IMR-90 (cell line): ENCODE data around the gene C8B. TPM values are rescaled to one million over a fixed set of nuclear protein-coding genes. Genes with fewer than 3 reads are reported as not detected.

Experiments
- ATAC-seq: fragments of 200-7000 bp; cut with Tn5 transposase; 2 replicates; pipeline ENCODE4 v1.9.1; 2020; ENCODE audit warnings: low read depth, mild to moderate bottlenecking, moderate library complexity
- BruUV-seq: library from RNA; stranded (reverse); fragments of 400-500 nt; replicated peaks from 2 replicates; lab custom pipeline; 2021; lab: Mats Ljungman, UMichigan
- CTCF ChIA-PET: fragments of 300-600 bp; formaldehyde crosslinking; extraction: SDS; loops from one replicate; lab custom pipeline; 2021; ENCODE audit warnings: antibody characterized with exemption; lab: Yijun Ruan, JAX
- POLR2A ChIA-PET: fragments of 300-600 bp; sonication (Branson Sonifier 250); formaldehyde crosslinking; loops from one replicate; lab custom pipeline; 2022; ENCODE audit warnings: antibody characterized with exemption; ENCODE audit not compliant: unreplicated experiment; lab: Charles Lee
- DNase-seq: peaks from one replicate; pipeline ENCODE4 v3.0.0; 2013
- H2AFZ ChIP-seq: replicated peaks from 2 replicates; pipeline ENCODE3; 2013; ENCODE audit warnings: low read length, mild to moderate bottlenecking; ENCODE audit not compliant: poor library complexity
- H2AK5ac ChIP-seq: 2 replicates; pipeline ENCODE4 v1.6.1; 2013; ENCODE audit warnings: low read depth, low read length, inconsistent platforms
- H2AK9ac ChIP-seq: replicated peaks from 2 replicates; pipeline ENCODE3; 2013; ENCODE audit warnings: mild to moderate bottlenecking, low read depth, low read length, moderate library complexity; ENCODE audit not compliant: poor library complexity
- H2BK120ac ChIP-seq: 2 replicates; pipeline ENCODE4 v1.6.1; 2013; ENCODE audit warnings: low read depth, low read length, inconsistent platforms
- H2BK15ac ChIP-seq: 3 replicates; pipeline ENCODE4 v1.6.1; 2013; ENCODE audit warnings: low read depth, low read length, inconsistent platforms
- H2BK20ac ChIP-seq: 2 replicates; pipeline ENCODE4 v1.6.1; 2013; ENCODE audit warnings: low read depth, mild to moderate bottlenecking, inconsistent platforms, low read length, moderate library complexity
- H2BK5ac ChIP-seq: 2 replicates; pipeline ENCODE4 v1.6.1; 2013; ENCODE audit warnings: mild to moderate bottlenecking, low read depth, low read length, inconsistent platforms; ENCODE audit not compliant: poor library complexity, severe bottlenecking
- H3K14ac ChIP-seq: replicated peaks from 2 replicates; pipeline ENCODE4 v1.6.1; 2013; ENCODE audit warnings: low read depth, low read length, inconsistent platforms
- H3K18ac ChIP-seq: 2 replicates; pipeline ENCODE4 v1.6.1; 2013; ENCODE audit warnings: low read depth, low read length, control low read depth
- H3K23ac ChIP-seq: 2 replicates; pipeline ENCODE4 v1.6.1; 2013; ENCODE audit warnings: low read depth, low read length, inconsistent platforms
- H3K27ac ChIP-seq: 2 replicates; pipeline ENCODE4 v1.5.1; 2013; ENCODE audit warnings: mild to moderate bottlenecking, control low read depth, low read length; ENCODE audit not compliant: insufficient read depth
- H3K27me3 ChIP-seq: 2 replicates; pipeline ENCODE4 v1.6.1; 2013; ENCODE audit warnings: low read length; ENCODE audit not compliant: control insufficient read depth, insufficient read depth
- H3K36me3 ChIP-seq: 2 replicates; pipeline ENCODE4 v1.6.1; 2013; ENCODE audit warnings: low read length, mixed read lengths; ENCODE audit not compliant: control insufficient read depth, insufficient read depth
- H3K4ac ChIP-seq: 2 replicates; pipeline ENCODE4 v1.6.1; 2013; ENCODE audit warnings: low read depth, low read length, inconsistent platforms
- H3K4me1 ChIP-seq: 2 replicates; pipeline ENCODE4 v1.6.1; 2013; ENCODE audit warnings: low read length, mixed read lengths; ENCODE audit not compliant: control insufficient read depth, insufficient read depth
- H3K4me2 ChIP-seq: 2 replicates; pipeline ENCODE4 v1.6.1; 2013; ENCODE audit warnings: low read depth, mild to moderate bottlenecking, control low read depth, low read length, moderate library complexity
- H3K4me3 ChIP-seq: 2 replicates; pipeline ENCODE4 v1.5.1; 2013; ENCODE audit warnings: low read depth, mild to moderate bottlenecking, control low read depth, low read length, moderate library complexity; ENCODE audit not compliant: insufficient read depth
- H3K56ac ChIP-seq: 2 replicates; pipeline ENCODE4 v1.6.1; 2013; ENCODE audit warnings: low read length, inconsistent platforms; ENCODE audit not compliant: insufficient read depth; ENCODE audit errors: extremely low read depth
- H3K79me1 ChIP-seq, 2 experiments: 2 replicates each; pipeline ENCODE4 v1.6.1; 2013; ENCODE audit warnings: low read length in 2 of 2, inconsistent platforms in 1 of 2, low read depth in 1 of 2
- H3K9ac ChIP-seq: 2 replicates; pipeline ENCODE4 v1.6.1; 2013; ENCODE audit warnings: low read depth, low read length, control low read depth
- H3K9me1 ChIP-seq: 2 replicates; pipeline ENCODE4 v1.6.1; 2013; ENCODE audit warnings: low read length, inconsistent platforms; ENCODE audit not compliant: insufficient read depth
- H3K9me3 ChIP-seq: 2 replicates; pipeline ENCODE4 v1.6.1; 2013; ENCODE audit warnings: low read length; ENCODE audit not compliant: control insufficient read depth, insufficient read depth
- H4K20me1 ChIP-seq: 2 replicates; pipeline ENCODE4 v1.6.1; 2013; ENCODE audit warnings: low read length, inconsistent platforms; ENCODE audit not compliant: insufficient read depth
- H4K5ac ChIP-seq: 2 replicates; pipeline ENCODE4 v1.6.1; 2013; ENCODE audit warnings: mild to moderate bottlenecking, low read depth, low read length, control low read depth
- H4K8ac ChIP-seq, 2 experiments: 2 replicates each; pipeline ENCODE4 v1.6.1; 2013; ENCODE audit warnings: low read depth in 2 of 2, low read length in 2 of 2, control low read depth in 1 of 2, inconsistent platforms in 1 of 2
- H4K91ac ChIP-seq: 2 replicates; pipeline ENCODE4 v1.6.1; 2013; ENCODE audit warnings: low read depth, low read length, inconsistent platforms; ENCODE audit not compliant: insufficient read depth
- BHLHE40 ChIP-seq: fragments of 150-350 bp; IDR thresholded peaks from 2 replicates; pipeline ENCODE4 v1.6.1; 2016; ENCODE audit warnings: mild to moderate bottlenecking, low read depth, low read length
- CEBPB ChIP-seq: IDR thresholded peaks from 2 replicates; pipeline ENCODE4 v1.6.1; 2012; ENCODE audit warnings: low read depth, low read length, improper control_type of control experiment
- CHD1 ChIP-seq: IDR thresholded peaks from 2 replicates; pipeline ENCODE4 v1.6.1; 2012; ENCODE audit warnings: low read depth, low read length, improper control_type of control experiment
- CTCF ChIP-seq: conservative IDR thresholded peaks from 2 replicates; pipeline ENCODE4 v1.5.1; 2012; ENCODE audit warnings: mild to moderate bottlenecking, low read depth, low read length, improper control_type of control experiment
- ELK1 ChIP-seq: fragments of 150-350 bp; IDR thresholded peaks from 2 replicates; pipeline ENCODE4 v1.6.1; 2016; ENCODE audit warnings: low read depth, mild to moderate bottlenecking, low read length, moderate library complexity, borderline replicate concordance
- FOS ChIP-seq: fragments of 150-350 bp; IDR thresholded peaks from 2 replicates; pipeline ENCODE4 v1.6.1; 2016; ENCODE audit warnings: low read depth, low read length
- MAFK ChIP-seq: IDR thresholded peaks from 2 replicates; pipeline ENCODE4 v1.6.1; 2012; ENCODE audit warnings: low read depth, low read length, improper control_type of control experiment
- MAZ ChIP-seq: IDR thresholded peaks from 2 replicates; pipeline ENCODE4 v1.6.1; 2012; ENCODE audit warnings: low read depth, mild to moderate bottlenecking, low read length, improper control_type of control experiment, moderate library complexity, borderline replicate concordance
- MXI1 ChIP-seq: IDR thresholded peaks from 2 replicates; pipeline ENCODE4 v1.6.1; 2012; ENCODE audit warnings: low read depth, mild to moderate bottlenecking, low read length, moderate library complexity, borderline replicate concordance
- NFE2L2 ChIP-seq: fragments of 150-350 bp; IDR thresholded peaks from 2 replicates; pipeline ENCODE4 v1.6.1; 2016; ENCODE audit warnings: low read depth, mild to moderate bottlenecking, low read length
- POLR2A ChIP-seq: IDR thresholded peaks from 2 replicates; pipeline ENCODE4 v1.6.1; 2012; ENCODE audit warnings: mild to moderate bottlenecking, low read depth, low read length
- RAD21 ChIP-seq: IDR thresholded peaks from 2 replicates; pipeline ENCODE4 v1.6.1; 2012; ENCODE audit warnings: low read length, improper control_type of control experiment
- RCOR1 ChIP-seq: IDR thresholded peaks from 2 replicates; pipeline ENCODE4 v1.6.1; 2012; ENCODE audit warnings: mild to moderate bottlenecking, low read length, improper control_type of control experiment; ENCODE audit not compliant: insufficient replicate concordance
- RFX5 ChIP-seq: IDR thresholded peaks from 2 replicates; pipeline ENCODE4 v1.8.0; 2012; ENCODE audit warnings: low read depth, mild to moderate bottlenecking, low read length, moderate library complexity
- SMC3 ChIP-seq: fragments of 150-350 bp; IDR thresholded peaks from 2 replicates; pipeline ENCODE4 v1.6.1; 2016; ENCODE audit warnings: low read depth, mild to moderate bottlenecking, antibody characterized with exemption, low read length, moderate library complexity
- USF2 ChIP-seq: fragments of 150-350 bp; IDR thresholded peaks from 2 replicates; pipeline ENCODE4 v1.6.1; 2017; ENCODE audit warnings: mild to moderate bottlenecking, antibody characterized with exemption, low read length, low read depth
- WGBS, 2 experiments: methylation state at CpG; one replicate each; pipeline versions ENCODE4 v1.1.5 to v1.1.7; 2013; ENCODE audit warnings: missing lambda C conversion rate in 2 of 2; ENCODE audit not compliant: insufficient read length in 1 of 2; ENCODE audit errors: extremely low coverage in 2 of 2; 5-methylcytosine and 5-hydroxymethylcytosine counted together
- dilution Hi-C: fragments of 300-500 bp; cut with HindIII; formaldehyde crosslinking; loops from one replicate; pipeline ENCODE4 v1.14.3; 2018; ENCODE audit warnings: low sequenced_read_pairs; ENCODE audit not compliant: unreplicated experiment
- in situ Hi-C: fragments of 300-500 bp; cut with MboI; formaldehyde crosslinking; loops from 3 replicates; pipeline ENCODE4 v1.14.3; 2019; ENCODE audit warnings: low sequenced_read_pairs, inconsistent platforms, mixed read lengths
- intact Hi-C: fragments of 100-400 bp; cut with micrococcal nuclease; formaldehyde crosslinking; loops from 2 replicates; pipeline ENCODE4 v1.10.0; 2022
- polyA plus RNA-seq, 3 experiments: library from polyadenylated mRNA; depleted of rRNA; stranded (reverse); fragments of >200 nt; gene quantifications; 2 replicates each; pipeline ENCODE4 v1.2.3, GENCODE V29; 2012; ENCODE audit warnings: low replicate concordance in 1 of 3
- total RNA-seq: library from RNA; depleted of rRNA; stranded (reverse); fragments of >200 nt; gene quantifications from 2 replicates; pipeline ENCODE4 v1.2.3, GENCODE V29; 2012

C8B gene
- total and polyA plus RNA-seq, 2 of the 4 experiments (the other 2 are of a cell fraction): not detected

GRCh38 chr1:56993475-56993874 lies 27.7 kb upstream of the C8B start:
- no peak overlapping the region for H3K4ac ChIP-seq
- intact Hi-C loops (no loop called here), in situ Hi-C loops (no loop called here), dilution Hi-C loops (no loop called here)
- no peak overlapping the region for H2AK9ac ChIP-seq
- ChIA-PET POLR2A (no interaction called here), CTCF (no interaction called here)
- no peaks in the 10 kb centered on the region for H3K4me1 ChIP-seq
- H3K79me1 ChIP-seq: no peaks in the 10 kb centered on the region
- H2AK5ac ChIP-seq: no peak overlapping the region
- H3K9me1 ChIP-seq: no peaks in the 10 kb centered on the region
- no peak overlapping the region for H2BK120ac ChIP-seq
- no peak overlapping the region for H3K56ac ChIP-seq
- H3K36me3 ChIP-seq: no peaks in the 10 kb centered on the region
- no peak overlapping the region for H3K4me2 ChIP-seq
- WGBS, 2 experiments: 83% methylated on average over 1 of the region's 5 CpGs; no CpG with 5 or more reads in 1 of the 2 experiments
- no peak overlapping the region for H2BK15ac ChIP-seq
- H3K27ac ChIP-seq: no peak overlapping the region
- no peak overlapping the region for H2BK5ac ChIP-seq
- BruUV-seq: no TSS peak
- no peak overlapping the region for H4K91ac ChIP-seq
- no peak overlapping the region for H4K5ac ChIP-seq
- H3K4me3 ChIP-seq: no peak overlapping the region
- TF ChIP-seq SMC3 (no peak), NFE2L2 (no peak), RFX5 (no peak), FOS (no peak), CTCF (no peak), ELK1 (no peak), POLR2A (no peak), USF2 (no peak), RAD21 (no peak), MAZ (no peak), BHLHE40 (no peak), MXI1 (no peak), CHD1 (no peak), CEBPB (no peak), RCOR1 (no peak), MAFK (no peak)
- no peak overlapping the region for H3K18ac ChIP-seq
- H3K23ac ChIP-seq: no peak overlapping the region
- H4K8ac ChIP-seq: no peak overlapping the region
- H4K20me1 ChIP-seq: no peaks in the 10 kb centered on the region
- no peaks in the 10 kb centered on the region for H3K9me3 ChIP-seq
- ATAC-seq (no peak), DNase-seq (no peak)
- H2BK20ac ChIP-seq: no peak overlapping the region
- H3K14ac ChIP-seq: no peak overlapping the region
- H3K9ac ChIP-seq: no peak overlapping the region
- H3K27me3 ChIP-seq: no peaks in the 10 kb centered on the region
- H2AFZ ChIP-seq: no peak overlapping the region
